ENCODE results near the gene MDK.

DNA sequence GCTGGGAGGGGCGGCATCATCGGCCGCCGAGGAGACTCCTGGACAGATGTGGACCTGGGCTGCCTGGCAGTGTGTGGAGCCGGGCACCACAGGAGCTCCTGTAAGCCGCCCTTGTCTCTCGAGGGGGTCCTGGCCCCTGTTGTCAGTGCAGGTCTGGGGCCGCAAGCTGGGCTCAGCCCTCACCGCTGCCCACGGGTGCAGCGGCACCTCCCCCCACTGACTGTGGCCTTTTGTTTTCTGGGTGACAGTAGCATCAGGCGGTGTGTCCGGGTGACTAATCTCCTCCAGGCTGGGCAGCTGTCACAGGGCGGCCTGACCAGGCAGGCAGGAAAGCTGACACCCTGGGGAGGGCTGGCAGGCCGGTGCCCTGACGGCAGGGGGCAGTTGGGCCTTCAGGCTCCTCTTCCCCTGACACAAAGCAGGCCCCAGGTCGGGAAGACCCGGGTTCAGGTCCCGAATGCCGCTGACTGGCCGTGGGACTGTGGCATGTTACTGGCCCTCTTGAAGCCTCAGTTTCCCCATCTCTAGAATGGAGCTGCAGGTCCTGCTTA is 17.9 kb upstream of the MDK start:
- TF ChIP-seq, protein P1, sequence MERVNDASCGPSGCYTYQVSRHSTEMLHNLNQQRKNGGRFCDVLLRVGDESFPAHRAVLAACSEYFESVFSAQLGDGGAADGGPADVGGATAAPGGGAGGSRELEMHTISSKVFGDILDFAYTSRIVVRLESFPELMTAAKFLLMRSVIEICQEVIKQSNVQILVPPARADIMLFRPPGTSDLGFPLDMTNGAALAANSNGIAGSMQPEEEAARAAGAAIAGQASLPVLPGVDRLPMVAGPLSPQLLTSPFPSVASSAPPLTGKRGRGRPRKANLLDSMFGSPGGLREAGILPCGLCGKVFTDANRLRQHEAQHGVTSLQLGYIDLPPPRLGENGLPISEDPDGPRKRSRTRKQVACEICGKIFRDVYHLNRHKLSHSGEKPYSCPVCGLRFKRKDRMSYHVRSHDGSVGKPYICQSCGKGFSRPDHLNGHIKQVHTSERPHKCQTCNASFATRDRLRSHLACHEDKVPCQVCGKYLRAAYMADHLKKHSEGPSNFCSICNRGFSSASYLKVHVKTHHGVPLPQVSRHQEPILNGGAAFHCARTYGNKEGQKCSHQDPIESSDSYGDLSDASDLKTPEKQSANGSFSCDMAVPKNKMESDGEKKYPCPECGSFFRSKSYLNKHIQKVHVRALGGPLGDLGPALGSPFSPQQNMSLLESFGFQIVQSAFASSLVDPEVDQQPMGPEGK (CRISPR knock-in tag; IDR thresholded peaks at IDR 0.05; ENCODE audit: borderline replicate concordance): no peak
- TF ChIP-seq ZFP3 (CRISPR knock-in tag; IDR thresholded peaks at IDR 0.05): no peak
- TF ChIP-seq ARNTL (CRISPR knock-in tag; IDR thresholded peaks at IDR 0.05; ENCODE audit: borderline replicate concordance, low read depth): no peak
- no peak for TF ChIP-seq ZFP30 (CRISPR knock-in tag; IDR thresholded peaks at IDR 0.05)
- TF ChIP-seq CSDC2 (CRISPR knock-in tag; IDR thresholded peaks at IDR 0.05): no peak
- no peak for TF ChIP-seq ZNF70 (CRISPR knock-in tag; IDR thresholded peaks at IDR 0.05)
- TF ChIP-seq ESRRG (CRISPR knock-in tag; IDR thresholded peaks at IDR 0.05): no peak
- TF ChIP-seq TCF4 (CRISPR knock-in tag; IDR thresholded peaks at IDR 0.05; ENCODE audit: borderline replicate concordance): no peak; the same call in 1 of the 2 replicates
- TF ChIP-seq ZNF8 (CRISPR knock-in tag; IDR thresholded peaks at IDR 0.05): no peak
- no peak for TF ChIP-seq BACH2 (CRISPR knock-in tag; IDR thresholded peaks at IDR 0.05; ENCODE audit: borderline replicate concordance)
- no peak for TF ChIP-seq CREB5 (CRISPR knock-in tag; IDR thresholded peaks at IDR 0.05; ENCODE audit: low read depth)
- TF ChIP-seq GLIS3 (CRISPR knock-in tag; IDR thresholded peaks at IDR 0.05): no peak
- TF ChIP-seq ISL1 (CRISPR knock-in tag; IDR thresholded peaks at IDR 0.05): no peak
